ENCODE data around the gene RANBP10. TPM values are rescaled to one million over a fixed set of nuclear protein-coding genes. Genes with fewer than 3 reads are reported as not detected.

RANBP10 gene
- total RNA-seq, 3 donors from 2014 or later, result 7.7 to 13.2 (median 13.1) TPM

- intact Hi-C loops (cut with DNase I; ENCODE audit: low total_unique reads), result no loop called here
- H3K27me3 ChIP-seq, result no peaks in the 10 kb centered on the region
- H3K36me3 ChIP-seq, result no peaks in the 10 kb centered on the region
- no peak overlapping the region for H3K4me3 ChIP-seq
- no peaks in the 10 kb centered on the region for H3K4me1 ChIP-seq
- H3K9me3 ChIP-seq, result no peaks in the 10 kb centered on the region
- TF ChIP-seq POLR2A (IDR thresholded peaks at IDR 0.05) (no peak), POLR2AphosphoS5 (IDR thresholded peaks at IDR 0.05) (no peak), CTCF (IDR thresholded peaks at IDR 0.05) (no peak)
- H3K27ac ChIP-seq, result no peak overlapping the region
- no peak for DNase-seq (ENCODE audit: low spot score in 2 of 2)
These were observed 97.3 kb downstream of the RANBP10 start for GRCh38 chr16:67709050-67709449.

GRCh38 chr16:67708368-67708771, 98.0 kb downstream of the RANBP10 start:
- H3K9me3 ChIP-seq, result no peaks in the 10 kb centered on the region
- no peak overlapping the region for H3K4me3 ChIP-seq
- H3K27me3 ChIP-seq, result no peaks in the 10 kb centered on the region
- intact Hi-C loops (cut with DNase I; ENCODE audit: low total_unique reads), result no loop called here
- no peak overlapping the region for H3K27ac ChIP-seq
- no peaks in the 10 kb centered on the region for H3K36me3 ChIP-seq
- H3K4me1 ChIP-seq, result no peaks in the 10 kb centered on the region
- no peak for DNase-seq (ENCODE audit: low spot score in 2 of 2)
- TF ChIP-seq POLR2A (IDR thresholded peaks at IDR 0.05), result no peak
- no peak for TF ChIP-seq CTCF (IDR thresholded peaks at IDR 0.05)
- no peak for TF ChIP-seq POLR2AphosphoS5 (IDR thresholded peaks at IDR 0.05)

GRCh38 chr16:67707790-67708189, 98.6 kb downstream of the RANBP10 start:
- TF ChIP-seq POLR2AphosphoS5 (IDR thresholded peaks at IDR 0.05), result no peak
- TF ChIP-seq CTCF (IDR thresholded peaks at IDR 0.05), result no peak
- TF ChIP-seq POLR2A (IDR thresholded peaks at IDR 0.05), result no peak
- Histone ChIP-seq H3K9me3 (no peaks in the 10 kb centered on the region), H3K36me3 (no peaks in the 10 kb centered on the region), H3K4me1 (no peaks in the 10 kb centered on the region), H3K27me3 (no peaks in the 10 kb centered on the region), H3K4me3 (no peak overlapping the region), H3K27ac (no peak overlapping the region)
- intact Hi-C loops (cut with DNase I; ENCODE audit: low total_unique reads), result no loop called here
- no peak for DNase-seq (ENCODE audit: low spot score in 2 of 2)

- intact Hi-C loops (cut with DNase I; ENCODE audit: low total_unique reads), result no loop called here
- TF ChIP-seq POLR2AphosphoS5 (IDR thresholded peaks at IDR 0.05), result no peak
- no peak for TF ChIP-seq POLR2A (IDR thresholded peaks at IDR 0.05)
- TF ChIP-seq CTCF (IDR thresholded peaks at IDR 0.05), result no peak
These were observed 99.2 kb downstream of the RANBP10 start for GRCh38 chr16:67707210-67707609.

GRCh38 chr16:67704110-67704509, 102.2 kb downstream of the RANBP10 start:
- Histone ChIP-seq H3K9me3 (no peaks in the 10 kb centered on the region), H3K27me3 (no peaks in the 10 kb centered on the region), H3K36me3 (no peaks in the 10 kb centered on the region), H3K27ac (no peak overlapping the region), H3K4me1 (no peaks in the 10 kb centered on the region), H3K4me3 (no peak overlapping the region)
- no peak for DNase-seq (ENCODE audit: low spot score in 2 of 2)
- no peak for TF ChIP-seq POLR2AphosphoS5 (IDR thresholded peaks at IDR 0.05)
- no peak for TF ChIP-seq CTCF (IDR thresholded peaks at IDR 0.05)
- TF ChIP-seq POLR2A (IDR thresholded peaks at IDR 0.05), result no peak
- intact Hi-C loops (cut with DNase I; ENCODE audit: low total_unique reads), result no loop called here

More at GRCh38 chr16:67707210-67707609, 99.2 kb downstream of the RANBP10 start:
- no peak for DNase-seq (ENCODE audit: low spot score in 2 of 2)
- H3K4me3 ChIP-seq, result no peak overlapping the region
- no peaks in the 10 kb centered on the region for H3K4me1 ChIP-seq
- no peak overlapping the region for H3K27ac ChIP-seq
- no peaks in the 10 kb centered on the region for H3K27me3 ChIP-seq
- no peaks in the 10 kb centered on the region for H3K9me3 ChIP-seq
- no peaks in the 10 kb centered on the region for H3K36me3 ChIP-seq

Measured in breast epithelium (tissue), 4 donors.